Amniotic stem cell (primary cell): ENCODE measurements around the gene PSME4.
"Not testable (repeated sequence)": the region's sequence is repeated elsewhere in the genome, so short reads cannot be mapped to it uniquely, and the experiment has no call there.

Experiments used
- DNase-seq: peaks from one replicate; lab custom pipeline; 2025; lab: John Stamatoyannopoulos, UW

Gene PSME4

DNA sequence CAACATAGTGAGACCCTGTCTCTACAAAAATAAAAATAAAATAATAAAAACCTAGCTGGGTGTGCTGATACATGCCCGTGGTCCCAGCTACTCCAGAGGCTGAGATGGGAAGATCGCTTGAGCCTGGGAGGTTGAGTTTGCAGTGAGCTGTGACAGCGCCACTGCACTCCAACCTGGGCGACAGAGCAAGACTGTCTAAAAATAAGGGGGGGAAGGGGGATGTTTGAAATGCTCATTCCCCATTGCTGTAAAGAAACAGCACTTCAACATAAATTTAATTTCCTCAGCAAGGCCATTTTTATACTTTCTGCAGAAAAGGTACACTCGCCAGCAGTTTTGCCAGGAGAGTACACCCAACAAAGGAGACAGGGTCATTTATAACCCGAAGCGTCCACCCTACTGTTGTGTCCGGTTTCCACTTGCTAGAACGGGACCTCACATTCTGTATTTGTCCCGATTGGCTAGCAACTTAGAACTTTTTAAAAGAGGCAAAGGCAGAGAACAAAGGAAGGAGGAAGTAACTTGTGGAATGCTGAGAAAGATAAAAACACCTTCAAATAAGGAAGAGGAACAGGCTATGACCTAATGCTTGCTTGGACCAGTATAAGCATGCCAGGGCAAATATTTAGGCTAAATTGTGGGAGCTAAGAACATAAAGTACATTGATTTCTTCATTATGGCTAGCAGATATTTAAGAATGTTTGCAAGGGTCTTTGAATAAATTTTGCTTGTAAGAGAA is 9.1 kb downstream of the PSME4 start:
- not testable (repeated sequence) for DNase-seq

DNA sequence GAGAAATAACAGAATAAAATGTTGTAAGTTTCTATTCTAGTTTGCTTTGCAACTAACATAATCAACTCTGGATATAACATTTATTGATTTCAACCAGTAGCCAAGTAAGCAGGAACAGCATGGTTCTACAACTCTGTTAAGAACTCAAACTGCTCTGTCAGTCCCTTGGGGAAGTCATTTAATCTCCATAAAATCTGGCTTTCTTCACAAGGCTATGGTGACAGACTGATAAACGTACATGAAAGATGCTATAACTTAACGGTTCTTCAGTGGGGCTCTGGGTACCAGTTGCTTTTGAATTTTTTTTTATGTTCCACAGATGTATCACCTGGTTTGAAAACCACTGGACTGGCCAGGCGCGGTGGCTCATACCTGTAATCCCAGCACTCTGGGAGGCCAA is 10.3 kb downstream of the PSME4 start:
- DNase-seq, result no peak

DNA sequence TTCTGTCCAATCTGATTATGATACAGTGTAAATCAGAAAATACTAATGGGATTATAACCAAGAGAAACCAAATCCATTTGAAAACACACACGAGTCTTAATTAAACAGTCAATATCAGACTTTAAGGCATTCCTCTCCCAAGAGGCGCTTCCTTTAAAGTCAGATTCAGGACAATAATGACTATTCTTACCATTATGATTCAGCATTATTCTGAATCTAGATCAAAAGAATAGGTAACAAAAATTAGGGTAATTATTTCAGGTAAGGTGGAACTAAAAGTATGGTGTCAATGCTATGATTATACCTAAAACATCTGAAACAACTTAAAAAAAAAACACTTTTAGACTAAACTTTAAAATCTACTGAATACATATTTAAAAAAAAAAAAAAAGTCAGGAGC is 12.3 kb downstream of the PSME4 start:
- no peak for DNase-seq

DNA sequence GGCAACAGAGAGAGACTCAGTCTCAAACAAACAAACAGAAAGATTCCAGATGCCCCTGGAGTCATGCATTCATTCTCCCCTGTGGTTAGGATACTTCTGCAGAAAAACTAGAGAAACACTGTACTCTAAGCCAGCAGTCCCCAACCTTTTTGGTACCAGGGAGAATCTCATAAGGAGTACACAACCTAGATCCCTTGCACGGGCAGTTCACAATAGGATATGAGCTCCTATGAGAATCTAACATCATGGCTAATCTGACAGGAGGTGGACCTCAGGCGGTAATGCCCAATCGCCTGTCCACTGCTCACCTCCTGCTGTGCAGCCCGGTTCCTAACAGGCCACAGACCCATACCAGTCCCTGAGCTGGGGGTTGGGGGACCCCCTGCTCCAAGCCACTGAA is 18.3 kb downstream of the PSME4 start:
- no peak for DNase-seq

DNA sequence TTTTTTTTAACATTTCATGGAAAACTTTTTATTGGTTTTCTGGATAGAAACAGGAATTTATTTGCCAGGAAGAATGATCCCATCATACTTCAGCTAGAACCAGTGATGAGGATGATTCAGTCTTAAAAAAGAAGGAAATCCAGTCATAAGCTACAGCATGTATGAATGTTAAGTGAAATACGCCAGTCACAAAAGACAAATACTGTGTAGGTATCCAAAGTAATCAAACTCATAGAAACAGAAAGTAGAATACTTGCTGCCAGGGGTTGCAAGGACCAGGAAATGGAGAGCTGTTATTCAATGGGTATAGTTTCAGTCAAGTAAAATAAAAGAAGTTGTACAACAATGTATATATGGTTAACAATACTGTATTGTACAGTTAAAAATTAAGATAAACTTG is 21.3 kb downstream of the PSME4 start:
- no peak for DNase-seq

DNA sequence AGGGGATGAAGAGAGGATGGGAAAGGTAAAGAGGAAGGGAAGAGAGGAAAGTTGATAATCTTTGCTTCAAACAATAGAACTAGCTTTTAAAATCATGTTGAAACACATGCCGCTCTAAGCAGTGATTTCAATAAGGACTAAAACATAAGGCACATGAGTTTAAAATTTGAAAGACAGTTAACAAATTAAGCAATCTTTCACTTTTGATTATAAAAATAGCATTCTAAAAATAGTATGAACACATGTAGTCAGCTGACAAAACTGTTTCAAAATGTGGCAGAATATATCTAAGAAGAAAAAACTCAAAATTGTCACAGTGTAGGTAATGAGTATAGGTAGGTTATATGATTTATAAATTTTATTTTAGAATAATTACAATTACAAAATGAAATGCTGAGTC is 25.3 kb downstream of the PSME4 start:
- DNase-seq, result no peak

DNA sequence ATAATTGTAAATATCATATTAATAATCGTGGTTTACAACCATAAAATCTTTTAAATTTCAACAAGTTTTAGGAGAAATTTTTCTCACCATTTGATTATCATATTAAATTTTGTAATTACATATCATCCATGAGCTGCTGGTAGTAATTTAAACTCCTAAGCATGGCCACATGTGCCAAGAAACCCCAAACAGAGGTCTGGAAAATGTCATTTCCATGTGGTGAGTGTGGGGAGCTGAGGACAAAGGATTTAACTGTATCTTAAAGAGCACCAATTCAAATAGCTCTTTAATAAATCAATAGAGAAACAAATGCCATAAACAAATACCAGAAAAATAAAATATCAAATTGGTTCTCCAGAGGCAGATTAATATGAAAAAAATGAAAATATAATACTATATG is 26.3 kb downstream of the PSME4 start:
- no peak for DNase-seq

DNA sequence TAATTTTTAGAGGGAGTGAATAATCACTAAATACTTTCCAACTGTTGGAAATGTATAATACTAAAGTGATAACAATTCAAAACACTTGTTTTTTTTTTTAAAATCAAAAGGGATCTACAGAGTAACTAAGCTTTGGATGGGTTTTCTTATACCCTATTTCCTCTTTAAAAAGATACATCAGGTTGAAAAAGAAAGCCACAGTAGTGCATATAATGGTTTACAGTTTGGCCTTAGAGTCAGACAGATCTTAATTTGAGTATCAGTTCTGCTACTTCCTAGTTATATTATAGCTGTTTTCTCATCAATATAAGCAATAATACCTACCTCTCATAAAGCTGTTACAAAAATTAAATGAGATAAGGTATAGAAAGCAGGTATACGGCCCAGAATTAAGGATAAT is 28.5 kb downstream of the PSME4 start:
- DNase-seq, result no peak

DNA sequence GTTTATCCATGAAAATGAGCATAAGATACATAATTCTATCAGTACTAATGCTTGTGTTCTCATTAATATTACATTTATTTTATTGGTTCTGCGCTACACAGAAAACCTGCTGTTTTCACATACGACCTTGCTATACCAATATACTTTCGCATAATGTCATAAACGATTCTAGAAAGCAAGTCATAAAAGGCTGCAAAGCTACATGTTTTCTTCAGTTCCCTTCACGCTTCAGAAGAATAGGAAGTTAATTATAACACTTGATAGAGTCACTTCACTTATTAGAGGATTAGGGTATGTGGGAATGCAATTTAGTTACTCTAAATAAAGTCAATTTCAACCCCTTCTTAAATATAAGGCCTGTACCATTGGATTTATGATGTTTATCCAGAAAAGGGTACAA is 29.0 kb downstream of the PSME4 start:
- DNase-seq, result no peak

DNA sequence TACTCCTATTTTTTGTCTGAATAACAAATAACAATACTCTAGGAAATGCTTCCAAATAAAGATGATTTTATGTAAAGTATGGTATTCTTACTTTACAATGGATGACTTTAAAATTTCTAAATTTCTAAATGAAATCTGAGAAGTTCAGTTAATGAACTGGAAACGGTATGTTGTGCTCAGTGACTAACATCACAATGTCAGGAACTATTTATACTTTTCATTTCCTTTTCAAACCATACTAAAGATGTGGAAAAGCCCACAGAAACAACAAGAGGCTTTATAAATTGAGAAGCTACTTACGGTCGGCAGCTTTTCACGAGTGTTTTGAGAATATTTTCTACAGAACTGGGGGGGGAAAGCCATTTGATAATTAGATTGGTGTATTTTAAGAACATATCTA is 31.1 kb downstream of the PSME4 start:
- DNase-seq, result no peak

DNA sequence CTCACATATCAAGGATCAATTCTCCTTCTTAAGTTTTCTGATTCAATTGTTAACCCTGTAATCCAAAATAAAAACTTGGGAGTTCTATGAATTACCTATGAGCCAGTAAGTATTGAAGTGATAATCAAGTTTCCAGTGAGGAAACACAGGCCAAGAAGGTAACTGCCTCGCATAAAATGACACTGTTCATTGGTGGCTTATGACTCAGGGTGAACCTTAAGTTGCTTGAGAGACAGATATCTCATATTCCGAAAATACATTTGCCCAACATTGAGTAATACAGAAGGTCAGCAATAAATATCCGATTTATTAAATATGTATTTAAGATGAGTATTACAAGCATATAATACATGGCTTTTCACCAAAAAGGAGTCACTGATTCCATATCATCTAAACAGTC is 31.9 kb downstream of the PSME4 start:
- DNase-seq, result no peak

DNA sequence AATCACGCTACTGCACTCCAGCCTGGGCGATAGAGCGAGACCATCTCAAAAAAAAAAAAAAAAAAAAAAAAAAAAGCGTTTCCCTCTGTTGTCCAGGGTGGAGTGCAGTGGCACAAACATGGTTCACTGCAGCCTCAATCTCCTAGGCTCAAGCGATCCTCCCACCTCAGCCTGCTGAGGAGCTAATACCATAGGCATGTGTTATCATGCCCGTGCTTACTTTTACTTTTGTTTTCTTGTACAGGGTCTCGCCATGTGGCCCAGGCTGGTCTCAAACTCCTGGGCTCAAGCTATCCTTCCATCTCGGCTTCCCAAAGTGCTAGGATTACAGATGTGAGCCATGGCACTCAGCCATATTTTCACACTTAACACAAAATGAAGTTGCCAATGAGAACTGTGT is 37.5 kb downstream of the PSME4 start:
- no peak for DNase-seq

DNA sequence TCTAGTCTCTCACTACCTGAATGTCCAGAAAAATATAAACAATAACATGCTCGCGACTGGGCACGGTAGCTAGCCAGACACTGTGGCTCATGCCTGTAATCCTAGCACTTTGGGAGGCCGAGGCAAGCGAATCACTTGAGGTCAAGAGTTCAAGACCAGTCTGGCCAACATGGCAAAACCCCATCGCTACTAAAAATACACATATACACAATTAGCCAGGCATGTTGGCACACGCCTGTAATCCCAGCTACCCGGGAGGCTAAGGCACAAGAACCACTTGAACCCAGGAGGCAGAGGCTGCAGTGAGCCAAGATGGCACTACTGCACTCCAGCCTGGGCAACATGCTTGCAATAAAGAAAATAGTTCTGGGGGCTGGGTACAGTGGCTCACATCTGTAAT is 44.5 kb downstream of the PSME4 start:
- not testable (repeated sequence) for DNase-seq

DNA sequence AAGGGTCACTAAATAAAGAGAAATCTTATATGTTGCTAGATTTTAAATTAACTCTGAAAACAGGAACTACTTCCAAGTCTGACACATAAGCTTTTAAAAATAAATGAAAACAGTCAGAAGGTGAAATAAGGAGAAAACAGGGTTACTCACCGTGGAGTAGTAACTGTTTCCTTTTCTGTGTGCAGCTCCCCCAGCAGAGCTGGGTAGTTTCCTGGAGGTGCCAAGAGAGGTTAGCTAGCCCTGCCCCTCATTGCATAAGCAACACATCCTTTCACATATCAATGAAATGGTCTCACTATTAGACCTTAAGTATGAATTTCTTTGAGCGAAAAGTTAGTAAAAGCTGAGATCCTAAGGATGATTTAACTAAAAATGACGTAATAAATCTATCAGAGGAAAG is 57.1 kb downstream of the PSME4 start:
- no peak for DNase-seq

DNA sequence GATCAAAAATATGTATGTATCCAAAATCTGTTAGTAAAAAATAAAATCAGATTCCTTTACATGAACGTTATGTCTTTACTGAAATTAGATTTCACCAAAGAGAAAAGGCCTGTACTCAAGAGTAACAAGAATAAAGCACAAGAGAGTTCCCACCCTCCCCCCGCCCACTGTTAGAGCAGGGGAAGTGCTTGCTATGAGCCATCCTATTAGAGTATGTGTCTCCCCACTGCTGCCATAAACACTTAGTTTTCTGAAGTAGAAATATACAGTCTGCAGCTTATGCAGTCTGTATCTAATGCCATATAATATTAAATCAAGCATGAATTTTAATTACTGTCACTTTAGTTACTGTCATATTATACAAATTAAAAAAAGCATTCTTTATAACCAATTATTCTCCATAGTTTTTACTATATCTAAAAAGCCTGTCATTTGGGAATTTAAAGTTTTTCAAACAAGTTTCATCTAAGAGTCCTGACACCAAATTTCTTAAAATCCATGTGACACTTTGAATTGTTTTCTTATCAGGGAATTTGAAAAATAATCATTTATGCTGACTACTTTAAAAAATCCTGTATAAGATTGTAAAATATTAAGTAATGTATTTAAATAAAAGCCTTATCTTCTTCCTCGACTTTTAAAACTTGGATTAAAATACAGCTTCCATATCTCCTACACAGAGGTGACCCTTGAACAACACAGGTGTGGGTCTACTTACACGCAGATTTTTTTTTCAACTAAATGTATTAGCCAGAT is 59.2 kb downstream of the PSME4 start:
- DNase-seq, result no peak

DNA sequence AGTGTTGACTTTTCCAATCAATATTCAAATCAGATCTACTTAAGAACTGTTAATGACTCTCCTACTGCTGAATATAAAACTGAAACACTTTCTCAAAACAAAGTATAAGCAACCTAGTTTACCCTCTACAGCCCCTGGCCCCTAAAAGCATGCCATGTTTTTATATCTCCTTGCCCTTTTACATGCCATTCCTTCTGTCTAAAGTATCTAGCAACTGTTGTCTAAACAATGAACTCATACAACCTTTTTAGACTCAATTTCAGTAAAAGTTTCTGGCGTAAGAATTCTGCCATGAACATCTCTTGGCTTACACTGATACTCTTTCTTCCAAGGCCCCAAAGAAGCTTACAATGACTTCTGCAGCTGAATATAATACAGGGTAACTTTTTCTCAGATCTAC is 63.2 kb downstream of the PSME4 start:
- DNase-seq, result no peak

DNA sequence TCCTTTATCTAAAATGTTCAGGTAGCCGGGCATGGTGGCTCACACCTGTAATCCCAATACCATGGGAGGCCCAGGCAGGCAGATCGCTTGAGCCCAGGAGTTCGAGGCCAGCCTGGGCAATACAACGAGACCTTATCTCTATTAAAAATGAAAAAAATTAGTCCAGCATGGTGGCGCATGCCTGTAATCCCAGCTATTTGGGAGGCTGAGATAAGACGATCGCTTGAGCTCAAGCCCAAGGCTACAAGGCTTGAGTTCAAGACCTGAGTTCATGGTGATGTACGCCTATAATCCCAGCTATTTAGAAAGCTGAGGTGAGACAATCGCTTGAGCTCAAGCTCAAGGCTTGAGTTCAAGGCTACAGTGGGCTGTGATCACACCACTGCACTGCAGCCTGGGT is 65.4 kb downstream of the PSME4 start:
- DNase-seq, result no peak

DNA sequence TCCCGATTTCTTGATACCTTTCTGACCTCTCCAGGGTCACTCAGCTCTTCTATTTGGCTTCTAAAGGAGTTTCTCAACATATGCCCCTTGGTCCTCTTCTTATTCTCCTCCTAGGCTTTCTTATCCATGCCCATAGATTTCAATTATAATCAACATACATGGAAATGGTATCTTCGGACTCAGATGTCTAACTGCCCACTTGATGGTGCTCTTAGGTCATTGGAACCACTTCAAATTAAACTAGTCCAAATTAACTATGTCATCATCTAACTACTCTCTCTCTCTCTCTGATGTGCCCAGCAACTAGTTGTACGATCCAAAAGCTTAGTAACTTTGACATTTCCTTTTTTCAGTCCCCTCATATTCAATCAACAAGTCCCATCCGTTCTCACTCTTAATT is 67.8 kb downstream of the PSME4 start:
- DNase-seq, result no peak

DNA sequence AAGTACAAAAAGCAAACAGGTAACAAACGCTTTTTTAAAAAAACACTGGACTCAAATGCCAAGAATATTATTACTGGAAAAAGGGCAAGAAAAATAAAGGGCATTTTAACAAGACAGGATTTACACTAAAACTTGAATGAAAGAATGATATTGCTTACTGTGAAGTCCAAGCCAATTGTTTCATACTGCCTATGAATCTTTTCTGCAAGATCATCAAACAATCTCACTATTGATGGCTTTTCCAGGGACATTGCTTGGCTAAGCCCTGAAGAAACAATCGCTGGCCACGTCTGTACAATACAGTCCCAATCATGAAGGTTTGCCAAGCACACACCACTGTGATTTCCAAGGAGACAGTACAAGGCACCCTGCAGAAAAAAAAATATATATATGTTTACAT is 69.6 kb downstream of the PSME4 start:
- no peak for DNase-seq

DNA sequence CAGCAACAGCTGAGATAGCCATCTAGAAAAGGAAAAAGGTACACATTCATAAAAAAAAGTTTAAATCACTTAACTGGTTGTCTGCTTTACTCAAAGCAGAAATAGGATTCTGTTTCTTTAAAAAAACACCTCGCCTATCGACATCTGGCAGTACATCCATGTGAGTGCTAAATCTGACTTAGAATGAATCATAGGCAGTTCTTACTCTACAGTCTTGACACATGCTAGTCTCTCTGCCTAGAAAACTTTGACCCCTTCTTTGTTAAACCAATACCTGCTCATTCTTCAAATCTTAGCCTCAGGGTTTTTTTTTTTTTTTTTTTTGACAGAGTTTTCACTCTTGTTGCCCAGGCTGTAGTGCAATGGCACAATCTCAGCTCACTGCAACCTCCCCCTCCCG is 73.9 kb downstream of the PSME4 start:
- no peak for DNase-seq

DNA sequence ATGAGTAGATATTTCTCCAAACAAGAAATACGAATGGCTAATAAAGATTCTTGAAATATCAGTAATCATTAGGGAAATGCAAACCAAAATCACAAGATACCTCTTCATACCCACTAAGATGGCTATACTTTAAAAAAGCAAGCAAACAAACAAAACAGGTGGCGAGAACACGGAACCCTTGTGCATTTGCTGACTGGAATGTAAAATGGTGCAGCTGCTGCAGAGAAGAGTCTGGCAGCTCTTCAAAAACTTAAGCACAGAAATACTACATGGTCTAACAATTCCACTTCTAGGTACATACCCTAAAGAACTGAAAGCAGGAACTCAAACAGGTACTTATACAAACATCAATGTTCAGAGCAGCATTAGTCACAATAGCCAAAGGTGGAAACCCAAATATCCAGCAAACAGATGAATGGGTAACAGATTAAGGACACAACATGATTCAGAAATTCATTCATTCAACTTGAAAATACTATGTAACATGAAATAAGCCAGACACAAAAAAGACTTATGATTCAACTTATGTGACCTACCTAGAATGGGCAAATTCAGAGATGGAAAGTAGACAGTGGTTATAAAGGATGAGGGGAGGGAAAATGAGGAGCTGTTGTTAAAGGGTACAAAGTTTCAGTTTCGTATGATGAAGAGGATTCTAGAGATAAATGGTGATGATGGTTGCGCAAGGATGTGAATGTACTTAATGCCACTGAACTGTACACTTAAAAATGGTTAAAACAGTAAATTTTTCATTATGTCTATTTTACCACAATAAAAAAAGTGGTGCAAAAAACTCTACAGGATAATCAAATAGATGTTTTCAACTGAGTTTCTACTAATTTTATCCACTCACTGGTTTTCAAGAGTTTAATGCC is 84.2 kb downstream of the PSME4 start:
- DNase-seq, result no peak

DNA sequence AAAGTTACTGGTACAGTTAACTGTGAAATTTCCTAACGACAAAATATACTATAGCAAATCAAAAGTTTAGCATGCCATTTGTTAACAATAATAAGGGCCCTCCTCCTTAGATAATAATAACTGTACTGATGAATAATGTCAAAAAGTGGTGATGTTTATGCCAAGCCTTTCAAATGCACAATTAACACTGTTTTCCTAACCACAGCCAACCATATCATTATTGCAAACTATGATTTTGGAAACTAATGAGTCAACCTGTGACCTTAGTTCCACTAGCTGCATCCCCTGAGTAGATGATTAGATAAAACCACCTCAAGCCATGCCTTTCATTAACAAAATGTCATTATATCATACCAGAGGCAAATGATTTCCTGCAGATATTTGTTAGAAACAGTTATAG is 85.9 kb downstream of the PSME4 start:
- no peak for DNase-seq

DNA sequence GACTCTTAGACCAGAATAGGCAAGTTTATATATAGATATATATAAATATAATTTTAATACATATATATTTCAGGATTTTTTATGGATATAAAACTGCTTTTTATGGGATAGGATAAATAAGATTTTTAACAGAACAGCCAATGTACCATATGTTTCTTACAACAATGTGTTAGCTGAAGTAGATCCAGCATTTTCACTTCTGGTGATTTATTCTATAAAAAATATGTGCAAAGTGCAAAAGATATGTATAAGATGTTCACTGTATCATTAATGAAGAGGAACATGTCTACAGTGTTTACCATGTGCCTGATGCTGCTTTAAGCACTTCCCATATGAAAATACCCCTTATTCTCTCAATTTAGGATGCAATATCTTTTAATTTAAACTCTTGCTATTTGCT is 88.8 kb downstream of the PSME4 start:
- no peak for DNase-seq
